ENCODE results near the gene CIB2.

The CIB2 gene

GRCh38 chr15:78149068-78149804, 18.0 kb upstream of the CIB2 start, which contains the start of gene IDH3A:
IDH3A (plus strand) TSS chr15:78149362; CDS start chr15:78149404, 42 bp downstream.
- DNase-seq: peak; percentile 99

- DNase-seq: no peak
These were observed 17.3 kb upstream of the CIB2 start for GRCh38 chr15:78148392-78149067.

GRCh38 chr15:78147566-78147965, 16.3 kb upstream of the CIB2 start:
- DNase-seq: no peak

GRCh38 chr15:78146425-78147154, 15.3 kb upstream of the CIB2 start:
- DNase-seq: no peak

GRCh38 chr15:78142332-78142731, 11.1 kb upstream of the CIB2 start:
- DNase-seq: no peak

GRCh38 chr15:78140292-78140691, 9.0 kb upstream of the CIB2 start:
- no peak for DNase-seq

GRCh38 chr15:78139578-78139977, 8.3 kb upstream of the CIB2 start:
- DNase-seq: no peak

- no peak for DNase-seq
These were observed 2.6 kb upstream of the CIB2 start for GRCh38 chr15:78133801-78134200.

GRCh38 chr15:78130466-78131294, 565 bp downstream of the CIB2 start:
- DNase-seq: no peak

- DNase-seq: no peak
These were observed 1.4 kb downstream of the CIB2 start for GRCh38 chr15:78129751-78130287.

- no peak for DNase-seq
These were observed 2.0 kb downstream of the CIB2 start for GRCh38 chr15:78129077-78129750.

GRCh38 chr15:78127882-78128281, 3.4 kb downstream of the CIB2 start:
- no peak for DNase-seq

GRCh38 chr15:78125267-78125666, 6.0 kb downstream of the CIB2 start:
- no peak for DNase-seq

- DNase-seq: no peak
These were observed 10.7 kb downstream of the CIB2 start for GRCh38 chr15:78120523-78120922.

- no peak for DNase-seq
These were observed 18.7 kb downstream of the CIB2 start for GRCh38 chr15:78112551-78112950.

GRCh38 chr15:78111788-78112187, 19.5 kb downstream of the CIB2 start:
- DNase-seq: no peak

- DNase-seq: no peak
These were observed 20.2 kb downstream of the CIB2 start for GRCh38 chr15:78110916-78111475.

- DNase-seq: no peak
These were observed 21.1 kb downstream of the CIB2 start for GRCh38 chr15:78110096-78110495.

GRCh38 chr15:78109156-78109555, 22.1 kb downstream of the CIB2 start:
- DNase-seq: no peak

- peak; percentile 85 for DNase-seq
These were observed 22.8 kb downstream of the CIB2 start for GRCh38 chr15:78108300-78109084.

GRCh38 chr15:78107471-78107870, 23.8 kb downstream of the CIB2 start:
- DNase-seq: no peak

Data from activated T-cell treated with anti-CD3 and anti-CD28 coated beads, Interleukin-2, amount 50 U/mL, for 1 hour (primary cell).